ENCODE data around the gene TGFB3.

The TGFB3 gene

DNA sequence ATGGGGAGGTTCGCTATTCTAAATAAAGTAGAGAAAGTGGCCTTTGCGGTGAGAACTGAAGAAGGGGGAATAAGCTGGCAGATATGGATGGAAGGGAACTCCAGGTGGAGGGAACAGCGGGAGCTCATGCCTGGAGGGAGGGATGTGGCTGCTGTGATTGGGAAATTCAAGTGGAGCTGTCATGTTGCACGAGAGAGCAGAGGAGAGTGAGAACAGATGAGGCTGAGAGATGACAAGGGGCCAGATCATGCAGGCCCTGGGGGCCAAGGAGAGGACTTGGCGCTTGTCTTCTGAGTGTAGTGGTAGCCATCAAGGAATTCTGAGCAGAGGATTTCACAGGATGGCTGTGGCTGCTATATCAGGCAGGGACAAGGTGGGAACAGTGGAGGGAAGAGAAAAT is 35.0 kb downstream of the TGFB3 start:
- H3K4me3 ChIP-seq (ENCODE audit: control insufficient read depth, low read depth, low read length), result no peak overlapping the region
- TF ChIP-seq, protein P1, sequence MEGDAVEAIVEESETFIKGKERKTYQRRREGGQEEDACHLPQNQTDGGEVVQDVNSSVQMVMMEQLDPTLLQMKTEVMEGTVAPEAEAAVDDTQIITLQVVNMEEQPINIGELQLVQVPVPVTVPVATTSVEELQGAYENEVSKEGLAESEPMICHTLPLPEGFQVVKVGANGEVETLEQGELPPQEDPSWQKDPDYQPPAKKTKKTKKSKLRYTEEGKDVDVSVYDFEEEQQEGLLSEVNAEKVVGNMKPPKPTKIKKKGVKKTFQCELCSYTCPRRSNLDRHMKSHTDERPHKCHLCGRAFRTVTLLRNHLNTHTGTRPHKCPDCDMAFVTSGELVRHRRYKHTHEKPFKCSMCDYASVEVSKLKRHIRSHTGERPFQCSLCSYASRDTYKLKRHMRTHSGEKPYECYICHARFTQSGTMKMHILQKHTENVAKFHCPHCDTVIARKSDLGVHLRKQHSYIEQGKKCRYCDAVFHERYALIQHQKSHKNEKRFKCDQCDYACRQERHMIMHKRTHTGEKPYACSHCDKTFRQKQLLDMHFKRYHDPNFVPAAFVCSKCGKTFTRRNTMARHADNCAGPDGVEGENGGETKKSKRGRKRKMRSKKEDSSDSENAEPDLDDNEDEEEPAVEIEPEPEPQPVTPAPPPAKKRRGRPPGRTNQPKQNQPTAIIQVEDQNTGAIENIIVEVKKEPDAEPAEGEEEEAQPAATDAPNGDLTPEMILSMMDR (conservative IDR thresholded peaks at IDR 0.05; ENCODE audit: control insufficient read depth, insufficient read depth, low read depth, low read length), result no peak
- no peak for DNase-seq (ENCODE audit: low read depth)

DNA sequence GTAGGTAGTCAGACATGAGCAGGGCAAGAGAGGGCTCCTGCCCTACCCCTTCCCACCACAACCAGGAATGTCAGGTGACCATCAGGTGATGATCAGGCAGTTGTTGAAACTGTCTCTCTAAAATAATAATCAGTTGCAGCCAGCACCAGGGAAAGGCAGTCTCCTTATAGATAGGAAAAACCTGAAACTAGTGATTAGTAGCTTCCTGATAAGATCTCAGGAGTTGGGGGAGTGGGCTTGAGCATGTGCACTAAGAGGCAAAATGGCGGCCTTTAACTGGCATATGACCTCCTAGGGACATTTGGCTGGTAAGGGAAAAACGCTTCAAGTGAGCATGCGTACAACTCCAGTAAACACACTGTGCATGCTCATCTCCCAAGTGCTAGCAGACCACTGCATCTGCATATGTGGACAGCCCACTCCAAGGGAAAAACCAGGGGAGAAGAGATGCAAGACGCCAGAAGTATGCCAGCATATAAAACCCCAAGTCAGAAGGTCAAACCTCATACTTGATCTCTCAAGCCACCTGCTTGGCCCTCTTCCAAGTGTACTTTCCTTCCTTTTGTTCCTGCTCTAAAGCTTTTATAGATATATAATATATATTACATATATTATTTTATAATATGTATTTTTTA is 37.1 kb downstream of the TGFB3 start:
- DNase-seq (ENCODE audit: low read depth), result no peak
- H3K4me3 ChIP-seq (ENCODE audit: control insufficient read depth, low read depth, low read length), result no peak overlapping the region
- TF ChIP-seq, protein P1 (conservative IDR thresholded peaks at IDR 0.05; ENCODE audit: control insufficient read depth, insufficient read depth, low read depth, low read length), result no peak

DNA sequence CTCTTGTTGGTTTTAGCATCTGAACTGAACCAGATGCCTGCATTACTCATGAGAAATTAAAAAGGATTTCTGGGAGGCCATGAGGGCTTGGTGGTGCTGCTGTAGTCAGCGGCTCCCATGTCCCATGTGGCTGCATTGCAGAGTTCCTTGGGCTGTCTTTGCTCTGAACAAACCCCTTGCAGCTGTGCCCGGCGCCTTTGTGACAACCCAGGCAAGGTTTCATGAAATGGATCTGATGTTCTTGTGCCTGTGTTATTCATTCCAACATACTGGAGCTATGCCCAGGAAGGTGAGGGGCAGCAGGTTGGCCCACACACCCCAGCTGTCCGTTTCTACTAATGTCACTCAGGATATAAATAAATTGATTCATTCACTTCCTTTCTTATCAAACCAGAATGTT is 40.8 kb downstream of the TGFB3 start:
- no peak overlapping the region for H3K4me3 ChIP-seq (ENCODE audit: control insufficient read depth, low read depth, low read length)
- peak; percentile 22 for DNase-seq (ENCODE audit: low read depth)
- TF ChIP-seq, protein P1 (conservative IDR thresholded peaks at IDR 0.05; ENCODE audit: control insufficient read depth, insufficient read depth, low read depth, low read length), result no peak

DNA sequence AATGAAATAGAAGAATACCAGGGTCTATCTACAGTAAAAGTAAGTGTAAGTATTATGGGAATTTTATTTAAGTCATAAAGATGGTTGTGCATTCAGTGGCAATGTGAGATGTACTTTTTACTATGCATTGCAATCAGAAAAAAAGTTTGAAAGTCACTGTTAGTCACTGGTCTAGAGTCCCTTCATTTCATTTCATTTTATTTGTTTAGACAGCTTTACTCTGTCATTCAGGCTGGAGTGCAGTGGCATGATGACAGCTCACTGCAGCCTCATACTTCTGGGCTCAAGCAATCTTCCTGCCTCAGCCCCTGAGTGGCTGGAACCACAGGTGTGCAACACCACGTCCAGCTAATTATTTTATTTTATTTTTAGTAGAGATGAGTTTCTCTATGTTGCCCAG is 42.6 kb downstream of the TGFB3 start:
- H3K4me3 ChIP-seq (ENCODE audit: control insufficient read depth, low read depth, low read length), result no peak overlapping the region
- no peak for DNase-seq (ENCODE audit: low read depth)
- TF ChIP-seq, protein P1 (conservative IDR thresholded peaks at IDR 0.05; ENCODE audit: control insufficient read depth, insufficient read depth, low read depth, low read length), result no peak

DNA sequence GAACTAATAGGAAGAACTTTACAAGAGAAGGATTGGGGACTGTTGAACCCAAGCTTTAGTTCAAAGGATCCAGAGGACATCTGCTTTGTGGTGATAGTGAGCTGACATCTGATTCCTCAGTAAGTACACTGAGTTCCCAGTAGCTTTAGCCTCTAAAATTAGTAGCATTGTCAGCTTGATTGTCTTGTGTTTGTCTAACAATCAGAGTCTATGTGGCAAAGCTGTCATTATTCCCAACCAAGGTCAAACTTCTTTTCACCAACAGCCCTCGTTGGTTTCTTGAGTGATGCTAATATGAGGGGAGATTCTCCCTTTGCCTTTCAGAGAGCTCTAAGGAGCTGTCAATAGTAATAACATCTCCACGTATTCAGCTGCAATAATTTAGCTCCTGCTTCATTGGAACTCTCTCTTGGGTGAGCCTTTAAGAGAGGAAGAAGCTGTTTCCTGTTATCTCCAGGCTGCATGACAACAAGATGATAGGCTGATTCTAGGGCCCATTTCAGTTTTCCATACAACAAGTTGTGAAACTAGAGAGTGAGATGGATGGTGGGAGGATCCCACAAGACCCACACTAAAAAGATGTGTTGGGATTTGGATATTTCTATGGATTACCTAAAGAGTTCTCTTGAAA is 46.7 kb downstream of the TGFB3 start:
- TF ChIP-seq, protein P1 (conservative IDR thresholded peaks at IDR 0.05; ENCODE audit: control insufficient read depth, insufficient read depth, low read depth, low read length), result no peak
- no peak overlapping the region for H3K4me3 ChIP-seq (ENCODE audit: control insufficient read depth, low read depth, low read length)
- DNase-seq (ENCODE audit: low read depth), result no peak

DNA sequence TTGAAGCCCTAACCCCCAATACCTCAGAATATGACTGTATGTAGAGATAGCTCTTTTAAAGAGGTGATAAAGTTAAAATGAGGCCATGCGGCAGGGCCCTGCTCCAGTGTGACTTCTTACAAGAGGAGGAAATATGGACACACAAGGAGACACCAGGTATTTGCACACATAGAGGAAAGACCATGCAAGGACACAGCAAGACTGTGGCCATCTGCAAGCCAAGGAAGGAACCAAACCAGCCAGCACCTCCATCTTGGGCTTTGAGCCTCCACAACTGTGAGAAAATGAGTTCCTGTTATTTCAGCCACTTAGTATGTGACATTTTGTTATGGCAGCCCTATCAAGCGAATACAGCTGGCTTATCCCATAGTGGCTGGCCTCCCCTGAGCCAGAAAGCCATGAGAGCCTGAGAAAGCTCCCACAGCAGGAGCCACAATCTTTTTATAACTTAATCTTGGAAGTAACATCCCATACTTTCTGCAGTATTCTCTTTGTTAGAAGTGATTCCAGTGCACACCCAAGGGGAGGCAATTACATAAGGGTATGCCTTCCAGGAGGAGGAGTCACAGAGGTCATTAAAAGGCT is 48.0 kb downstream of the TGFB3 start:
- H3K4me3 ChIP-seq (ENCODE audit: control insufficient read depth, low read depth, low read length), result no peak overlapping the region
- TF ChIP-seq, protein P1 (conservative IDR thresholded peaks at IDR 0.05; ENCODE audit: control insufficient read depth, insufficient read depth, low read depth, low read length), result no peak
- DNase-seq (ENCODE audit: low read depth), result no peak

All from fibroblast of mammary gland (primary cell).